Erythroblast (primary cell): ENCODE results near the gene ANXA5.

Experiments used
- GATA1 ChIP-seq: IDR thresholded peaks from 2 replicates; pipeline ENCODE4 v1.6.1; 2011; ENCODE audit warnings: low read depth, mild to moderate bottlenecking, control low read depth, low read length, moderate library complexity
- POLR2A ChIP-seq: IDR thresholded peaks from 2 replicates; pipeline ENCODE4 v1.6.1; 2011; ENCODE audit warnings: mild to moderate bottlenecking, low read length

GRCh38 chr4:121693886-121694285 is 2.9 kb downstream of the ANXA5 start:
- no peak for TF ChIP-seq POLR2A
- no peak for TF ChIP-seq GATA1
